Stomach (tissue), 4 donors: ENCODE results near the gene ARFGAP2.

Source experiments
- CTCF ChIP-seq, 7 experiments: fragments of 450-650 bp in 4 of 7; fragments of 200-600 bp in 3 of 7; sonication (generic) in 3 of 7; IDR thresholded peaks; one replicate each; pipeline ENCODE4 v1.5.1; 2016 to 2019; ENCODE audit warnings: antibody characterized with exemption in 7 of 7, control low read depth in 2 of 7, mild to moderate bottlenecking in 1 of 7
- EP300 ChIP-seq: sonication (generic); formaldehyde crosslinking; IDR thresholded peaks from one replicate; pipeline ENCODE4 v1.6.1; 2017; ENCODE audit warnings: antibody characterized with exemption
- POLR2A ChIP-seq, 4 donors: fragments of 450-650 bp; IDR thresholded peaks; one replicate each; pipeline ENCODE4 v1.6.1; 2016; ENCODE audit warnings: antibody characterized with exemption in 4 of 4, control low read depth in 2 of 4, mild to moderate bottlenecking in 1 of 4, moderate library complexity in 1 of 4
- POLR2AphosphoS5 ChIP-seq, 3 donors: sonication (generic); formaldehyde crosslinking; IDR thresholded peaks; one replicate each; pipeline ENCODE4 v1.6.1; 2016; ENCODE audit warnings: antibody characterized with exemption in 3 of 3

- TF ChIP-seq CTCF (IDR thresholded peaks at IDR 0.05) (no peak), POLR2A (IDR thresholded peaks at IDR 0.05) (no peak), EP300 (no peak), POLR2AphosphoS5 (IDR thresholded peaks at IDR 0.05) (no peak)
Measured at GRCh38 chr11:47164321-47164720, 12.4 kb downstream of the ARFGAP2 start.
